Tibial nerve (tissue), 4 donors: ENCODE measurements around the gene TNRC18. TPM values are rescaled to one million over a fixed set of nuclear protein-coding genes. Genes with fewer than 3 reads are reported as not detected.

Source experiments
- DNase-seq, 2 donors: peaks; one replicate each; pipeline ENCODE4 v3.0.0-alpha.2; 2019; ENCODE audit warnings: low spot score in 2 of 2
- H3K27ac ChIP-seq, 4 donors: fragments of 200-600 bp; sonication (generic) in 3 of 4; one replicate each; pipeline ENCODE4 v1.5.1; 2017 to 2019; ENCODE audit warnings: mild to moderate bottlenecking in 1 of 4
- H3K27me3 ChIP-seq, 2 donors: fragments of 200-600 bp; sonication (generic) in 1 of 2; one replicate each; pipeline versions ENCODE4 v1.5.1 to v1.6.0; 2017 to 2019
- H3K36me3 ChIP-seq, 3 donors: fragments of 200-600 bp; sonication (generic); one replicate each; pipeline ENCODE4 v1.5.1; 2018 to 2019
- H3K4me1 ChIP-seq, 4 donors: fragments of 200-600 bp; sonication (generic) in 3 of 4; one replicate each; pipeline ENCODE4 v1.5.1; 2017 to 2019
- H3K4me3 ChIP-seq, 4 donors: fragments of 200-600 bp; sonication (generic) in 3 of 4; one replicate each; pipeline ENCODE4 v1.5.1; 2017 to 2019; ENCODE audit warnings: mild to moderate bottlenecking in 1 of 4, moderate library complexity in 1 of 4
- H3K9me3 ChIP-seq, 4 donors: fragments of 200-600 bp; sonication (generic) in 3 of 4; one replicate each; pipeline ENCODE4 v1.5.1; 2017 to 2019
- CTCF ChIP-seq, 5 experiments: fragments of 200-600 bp in 3 of 5; fragments of 450-650 bp in 2 of 5; sonication (generic) in 3 of 5; IDR thresholded peaks; one replicate each; pipeline ENCODE4 v1.5.1; 2016 to 2019; ENCODE audit warnings: antibody characterized with exemption in 5 of 5, mild to moderate bottlenecking in 3 of 5, moderate library complexity in 2 of 5
- EP300 ChIP-seq, 2 donors: sonication (generic); formaldehyde crosslinking; IDR thresholded peaks; one replicate each; pipeline ENCODE4 v1.6.1; 2017; ENCODE audit warnings: antibody characterized with exemption in 2 of 2, mild to moderate bottlenecking in 1 of 2
- POLR2A ChIP-seq, 2 donors: fragments of 450-650 bp; IDR thresholded peaks; one replicate each; pipeline ENCODE4 v1.6.1; 2017; ENCODE audit warnings: antibody characterized with exemption in 2 of 2, mild to moderate bottlenecking in 2 of 2, moderate library complexity in 2 of 2
- WGBS, 2 donors: methylation state at CpG; one replicate each; pipeline ENCODE4 v1.1.5; 2018; 5-methylcytosine and 5-hydroxymethylcytosine counted together
- total RNA-seq, 4 donors: library from RNA; depleted of rRNA; stranded (reverse); fragments of >200 nt; gene quantifications; one replicate each; pipeline ENCODE4 v1.1.0, GENCODE V29; 2016

Gene TNRC18
- total RNA-seq, 4 donors from 2014 or later = 76.9 to 241 (median 147) TPM

GRCh38 chr7:5417106-5418071, 6.2 kb downstream of the TNRC18 start:
- H3K36me3 ChIP-seq = peaks cover 0 to 8% (median 0%) of the 10 kb centered on the region in 3 donors
- no peaks in the 10 kb centered on the region for H3K9me3 ChIP-seq
- 44% methylated on average over 15 of the region's 15 CpGs for WGBS, 2 donors
- no peaks in the 10 kb centered on the region for H3K27me3 ChIP-seq
- peaks cover 3 to 53% (median 22%) of the 10 kb centered on the region in 4 donors for H3K4me1 ChIP-seq
- peak overlapping the region; percentile 98 to 100 (median 99) for H3K27ac ChIP-seq
- no peak for DNase-seq
- H3K4me3 ChIP-seq = no peak overlapping the region
- TF ChIP-seq CTCF (IDR thresholded peaks at IDR 0.05) = no peak
- no peak for TF ChIP-seq POLR2A (IDR thresholded peaks at IDR 0.05)
- TF ChIP-seq EP300 (IDR thresholded peaks at IDR 0.05) = no peak

- Histone ChIP-seq H3K27ac (peak overlapping the region in 2 of 4 donors; percentile 3 to 41), H3K9me3 (no peaks in the 10 kb centered on the region), H3K27me3 (no peaks in the 10 kb centered on the region), H3K4me1 (peaks cover 3 to 54% (median 20%) of the 10 kb centered on the region in 4 donors), H3K4me3 (no peak overlapping the region), H3K36me3 (peaks cover 0 to 18% (median 0%) of the 10 kb centered on the region in 3 donors)
- DNase-seq = no peak
- TF ChIP-seq POLR2A (IDR thresholded peaks at IDR 0.05) = no peak
- TF ChIP-seq CTCF (IDR thresholded peaks at IDR 0.05) = no peak
- no peak for TF ChIP-seq EP300 (IDR thresholded peaks at IDR 0.05)
- 69 to 75% methylated on average over 4 of the region's 4 CpGs for WGBS, 2 donors
Measured at GRCh38 chr7:5414916-5415315, 8.7 kb downstream of the TNRC18 start.

GRCh38 chr7:5413449-5413786, 10.2 kb downstream of the TNRC18 start:
- Histone ChIP-seq H3K27ac (peak overlapping the region in 2 of 4 donors; percentile 60 to 76), H3K4me3 (no peak overlapping the region), H3K4me1 (peaks cover 3 to 50% (median 10%) of the 10 kb centered on the region in 4 donors), H3K36me3 (peaks cover 0 to 18% (median 0%) of the 10 kb centered on the region in 3 donors), H3K9me3 (no peaks in the 10 kb centered on the region), H3K27me3 (no peaks in the 10 kb centered on the region)
- WGBS, 2 donors = 74% methylated on average over 6 of the region's 6 CpGs
- TF ChIP-seq POLR2A (IDR thresholded peaks at IDR 0.05) (no peak), CTCF (IDR thresholded peaks at IDR 0.05) (no peak), EP300 (IDR thresholded peaks at IDR 0.05) (no peak)
- DNase-seq = no peak

GRCh38 chr7:5408777-5409176, 14.9 kb downstream of the TNRC18 start:
- H3K27ac ChIP-seq = peak overlapping the region in 1 of 4 donors; percentile 37
- H3K27me3 ChIP-seq = no peaks in the 10 kb centered on the region
- peaks cover 0 to 68% (median 14%) of the 10 kb centered on the region in 4 donors for H3K4me1 ChIP-seq
- TF ChIP-seq POLR2A (IDR thresholded peaks at IDR 0.05) (no peak), CTCF (IDR thresholded peaks at IDR 0.05) (no peak), EP300 (IDR thresholded peaks at IDR 0.05) (no peak)
- peaks cover 0 to 29% (median 0%) of the 10 kb centered on the region in 3 donors for H3K36me3 ChIP-seq
- no peak overlapping the region for H3K4me3 ChIP-seq
- no peak for DNase-seq
- no peaks in the 10 kb centered on the region for H3K9me3 ChIP-seq
- 75 to 82% methylated on average over 4 of the region's 4 CpGs for WGBS, 2 donors
